Kidney capillary endothelial cell (primary cell): ENCODE measurements around the gene PTPRF.
"Not testable (repeated sequence)": the region's sequence is repeated elsewhere in the genome, so short reads cannot be mapped to it uniquely, and the experiment has no call there.

Source experiments
- DNase-seq: peaks from one replicate; pipeline ENCODE4 v3.0.0-alpha.2; 2018; ENCODE audit warnings: low spot score

The PTPRF gene

DNA sequence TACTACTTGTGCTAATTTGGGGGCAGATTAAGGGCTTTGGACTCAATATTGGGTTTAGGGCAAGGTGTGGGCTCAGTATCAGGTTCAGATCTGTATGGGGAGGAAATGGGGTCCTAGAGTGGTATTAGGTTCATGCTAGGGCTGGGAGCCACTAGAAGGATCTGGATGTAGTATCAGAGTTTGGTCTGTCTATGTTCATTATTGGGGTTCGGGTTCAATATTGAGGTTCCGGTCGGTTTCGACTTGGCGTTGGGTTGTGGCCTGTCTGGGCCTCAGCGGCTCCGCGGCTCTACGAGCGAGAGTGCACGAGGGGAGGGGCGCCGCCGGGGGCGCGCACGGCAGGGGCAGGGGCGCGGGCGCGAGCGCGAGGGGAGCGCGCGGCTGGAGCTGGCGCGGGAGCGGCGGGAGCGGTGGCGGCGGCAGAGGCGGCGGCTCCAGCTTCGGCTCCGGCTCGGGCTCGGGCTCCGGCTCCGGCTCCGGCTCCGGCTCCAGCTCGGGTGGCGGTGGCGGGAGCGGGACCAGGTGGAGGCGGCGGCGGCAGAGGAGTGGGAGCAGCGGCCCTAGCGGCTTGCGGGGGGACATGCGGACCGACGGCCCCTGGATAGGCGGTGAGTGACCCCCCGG lies at the start of gene PTPRF:
Gene PTPRF (plus strand): TSS at position 401 of the 624 bp plus-strand sequence. CDS start 14,193 bp downstream, outside the sequence.
- no peak for DNase-seq

DNA sequence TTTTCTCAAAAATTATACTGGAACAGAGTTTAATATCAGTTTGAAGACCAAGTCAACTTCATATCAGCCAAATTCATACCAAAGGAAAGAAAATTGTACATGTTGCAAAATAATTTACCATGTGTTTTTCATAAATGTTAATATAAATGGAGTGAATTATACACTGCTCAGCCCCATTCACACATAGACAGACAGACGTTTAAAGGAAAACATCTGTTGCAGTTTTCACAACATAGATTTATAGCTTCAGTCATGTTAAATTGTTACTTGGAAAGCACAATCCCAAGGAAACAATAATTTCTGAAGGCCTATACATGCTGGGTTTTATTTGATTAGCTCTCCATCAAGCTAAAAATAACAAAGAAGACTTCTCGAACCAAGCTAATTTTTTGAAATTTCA lies 49.2 kb upstream of the PTPRF start:
- no peak for DNase-seq

DNA sequence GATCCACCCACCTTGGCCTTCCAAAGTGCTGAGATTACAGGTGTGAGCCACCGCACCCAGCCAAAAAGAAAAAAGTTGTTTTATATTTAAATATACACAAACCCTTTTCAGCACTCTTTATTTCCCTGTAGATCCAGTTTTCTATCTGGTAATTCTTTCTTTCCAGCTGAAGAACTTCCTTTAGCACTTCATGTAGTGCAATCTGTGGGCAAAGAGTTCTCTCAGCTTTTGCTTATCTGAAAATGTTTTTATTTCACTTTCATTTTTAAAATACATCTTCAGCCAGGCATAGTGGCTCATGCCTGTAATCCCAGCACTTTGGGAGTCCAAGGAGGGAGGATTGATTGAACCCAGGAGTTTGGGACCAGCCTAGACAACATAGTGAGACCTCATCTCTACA lies 48.5 kb upstream of the PTPRF start:
- DNase-seq: no peak

DNA sequence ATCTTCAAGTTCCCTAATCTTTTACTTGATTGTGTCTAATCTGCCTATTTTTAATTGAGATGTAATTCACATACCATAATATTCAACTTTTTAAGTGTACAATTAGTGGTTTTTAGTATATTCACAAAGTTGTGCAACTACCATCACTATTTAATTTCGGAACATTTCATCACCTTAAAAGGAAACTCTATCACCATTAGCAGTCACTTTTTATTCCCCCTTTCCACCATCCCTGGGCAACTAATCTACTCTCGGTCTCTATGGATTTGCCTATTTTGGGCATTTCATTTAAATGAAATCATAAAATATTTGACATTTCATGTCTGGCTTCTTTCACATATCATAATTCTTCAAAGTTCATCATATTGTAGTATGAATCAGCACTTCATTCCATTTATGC lies 46.3 kb upstream of the PTPRF start:
- no peak for DNase-seq

DNA sequence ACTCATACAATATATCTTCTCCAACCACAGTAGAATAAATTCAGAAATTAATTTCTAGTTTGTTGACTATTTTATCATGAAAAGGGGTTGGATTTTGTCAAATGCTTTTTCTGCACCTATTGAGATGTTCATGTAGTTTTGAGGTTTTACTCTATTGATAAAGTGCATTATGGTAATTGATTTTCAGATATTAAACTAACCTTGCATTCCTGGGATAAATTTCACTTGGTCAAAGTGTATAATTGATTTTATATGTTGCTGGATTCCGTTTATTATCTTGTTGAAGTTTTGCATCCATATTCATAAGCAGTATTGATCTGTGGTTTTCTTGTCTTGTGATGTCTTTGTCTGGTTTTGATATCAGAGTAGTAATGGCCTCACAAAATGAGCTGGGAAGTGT lies 42.5 kb upstream of the PTPRF start:
- no peak for DNase-seq

DNA sequence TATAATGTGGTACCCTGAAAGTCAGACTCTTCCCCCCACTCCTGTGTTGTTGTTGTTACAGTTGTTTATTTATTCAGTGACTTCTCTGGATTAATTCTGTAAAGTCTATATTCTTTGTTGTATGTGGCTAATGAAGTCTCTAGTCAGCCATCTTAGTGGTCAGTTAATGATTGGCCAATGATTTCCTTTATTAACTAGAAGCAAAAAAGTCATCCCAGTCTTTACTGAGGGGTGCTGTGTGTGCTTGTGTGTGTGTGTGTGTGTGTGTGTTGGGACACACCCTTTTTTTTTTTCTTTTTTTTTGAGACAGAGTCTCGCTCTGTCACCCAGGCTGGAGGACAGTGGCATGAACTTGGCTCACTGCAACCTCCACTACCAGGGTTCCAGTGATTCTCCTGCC lies 39.6 kb upstream of the PTPRF start:
- no peak for DNase-seq

DNA sequence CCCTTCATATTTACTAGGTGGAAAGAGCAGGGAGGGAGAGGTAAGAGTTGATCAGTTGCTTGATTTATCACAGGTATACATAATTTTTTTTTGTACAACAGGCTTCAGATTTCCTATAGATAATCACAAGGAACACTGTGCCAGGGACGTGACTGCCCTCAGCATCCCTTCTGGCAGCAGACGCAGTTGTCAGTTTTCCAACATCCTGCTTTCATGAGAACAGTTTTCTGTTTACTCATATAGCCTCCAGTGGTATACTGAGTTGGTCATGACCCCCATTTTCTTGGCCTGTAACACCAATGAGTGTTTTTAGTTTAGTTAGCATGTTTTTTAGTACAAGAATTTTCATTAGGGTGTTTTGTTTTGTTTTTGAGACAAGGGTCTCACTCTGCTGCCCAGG lies 37.9 kb upstream of the PTPRF start:
- DNase-seq: no peak

DNA sequence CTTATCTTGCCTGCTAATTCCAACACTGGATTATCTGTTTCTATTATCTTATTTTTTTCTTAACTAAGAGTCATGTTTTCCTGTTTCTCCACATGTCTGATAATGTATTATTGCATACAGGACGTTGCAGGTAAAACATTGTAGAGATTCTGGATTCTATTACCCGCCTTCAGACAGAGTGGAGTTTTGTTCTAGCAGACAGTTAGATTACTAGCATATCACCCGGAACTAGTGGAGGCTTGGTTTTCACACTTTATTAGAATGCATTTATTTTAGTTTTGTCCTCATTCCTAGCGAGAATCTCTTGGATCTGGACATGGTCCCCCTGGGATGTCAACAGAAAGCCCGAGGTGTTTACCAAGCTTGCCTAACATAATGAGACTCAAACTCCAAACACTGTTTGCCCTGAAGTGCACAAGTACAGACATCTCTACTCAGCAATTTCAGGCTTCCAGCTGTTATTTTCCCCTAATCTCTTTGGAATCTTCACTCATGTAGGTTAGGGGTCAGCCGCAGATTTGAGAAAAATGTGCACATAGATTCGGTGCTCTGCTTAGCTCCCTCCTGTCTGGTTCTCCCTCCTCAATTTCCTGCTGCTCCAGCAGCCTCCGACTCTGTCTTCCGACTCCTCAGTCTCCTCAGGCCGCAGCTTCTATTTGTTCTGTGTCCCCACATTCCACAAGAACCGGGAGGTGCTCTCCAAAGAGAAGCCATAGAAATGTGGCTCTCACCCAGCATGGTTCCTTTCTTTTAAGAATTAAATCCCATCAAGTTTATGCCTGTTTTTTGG lies 36.8 kb upstream of the PTPRF start:
- no peak for DNase-seq

DNA sequence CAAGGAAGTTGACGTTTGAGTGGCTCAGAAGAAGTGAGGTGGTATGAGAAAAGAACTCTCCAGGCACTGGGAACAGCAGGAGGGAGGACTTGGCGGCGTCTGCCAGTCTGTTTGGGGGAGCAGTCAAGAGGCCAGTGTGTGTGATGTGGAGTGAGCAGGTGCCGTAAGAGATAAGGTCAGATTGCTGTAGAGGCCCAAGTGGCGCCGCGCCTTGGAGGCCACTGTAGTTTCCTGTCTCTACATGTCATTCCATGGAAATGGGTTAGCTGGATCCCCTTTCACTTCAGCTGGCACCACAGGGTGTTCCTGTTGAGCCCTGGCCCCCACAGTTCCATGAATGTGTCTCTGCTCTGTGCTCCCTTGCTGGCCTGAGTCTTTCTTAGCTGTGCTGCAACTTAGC lies 35.5 kb upstream of the PTPRF start:
- DNase-seq: no peak

DNA sequence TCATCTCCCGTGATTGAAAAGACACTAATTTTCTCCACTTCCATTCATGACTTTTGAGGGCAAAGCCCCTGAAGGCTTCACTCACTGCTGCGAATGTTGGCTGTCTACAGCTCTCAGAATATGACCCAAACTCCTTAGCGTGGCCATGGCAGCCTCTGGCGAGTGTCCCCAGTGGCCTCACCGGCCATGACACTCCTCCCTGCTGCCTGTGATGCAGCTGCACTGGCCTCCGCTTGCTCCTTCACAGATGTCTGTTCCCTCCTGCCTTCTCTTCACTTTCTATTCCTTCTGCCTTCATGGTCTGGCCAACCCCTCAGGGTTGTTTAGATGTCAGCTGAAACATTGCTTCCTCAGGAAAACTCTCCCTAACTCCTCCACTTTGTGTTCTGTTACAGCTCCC lies 30.8 kb upstream of the PTPRF start:
- DNase-seq: no peak

DNA sequence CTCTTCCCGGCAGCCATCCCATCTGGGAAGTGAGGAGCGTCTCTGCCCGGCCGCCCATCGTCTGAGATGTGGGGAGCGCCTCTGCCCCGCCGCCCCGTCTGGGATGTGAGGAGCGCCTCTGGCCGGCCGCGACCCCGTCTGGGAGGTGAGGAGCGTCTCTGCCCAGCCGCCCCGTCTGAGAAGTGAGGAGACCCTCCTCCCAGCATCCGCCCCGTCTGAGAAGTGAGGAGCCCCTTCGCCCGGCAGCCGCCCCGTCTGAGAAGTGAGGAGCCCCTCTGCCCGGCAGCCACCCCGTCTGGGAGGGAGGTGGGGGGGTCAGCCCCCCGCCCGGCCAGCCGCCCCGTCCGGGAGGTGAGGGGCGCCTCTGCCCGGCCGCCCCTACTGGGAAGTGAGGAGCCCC lies 28.9 kb upstream of the PTPRF start:
- DNase-seq: not testable (repeated sequence)

DNA sequence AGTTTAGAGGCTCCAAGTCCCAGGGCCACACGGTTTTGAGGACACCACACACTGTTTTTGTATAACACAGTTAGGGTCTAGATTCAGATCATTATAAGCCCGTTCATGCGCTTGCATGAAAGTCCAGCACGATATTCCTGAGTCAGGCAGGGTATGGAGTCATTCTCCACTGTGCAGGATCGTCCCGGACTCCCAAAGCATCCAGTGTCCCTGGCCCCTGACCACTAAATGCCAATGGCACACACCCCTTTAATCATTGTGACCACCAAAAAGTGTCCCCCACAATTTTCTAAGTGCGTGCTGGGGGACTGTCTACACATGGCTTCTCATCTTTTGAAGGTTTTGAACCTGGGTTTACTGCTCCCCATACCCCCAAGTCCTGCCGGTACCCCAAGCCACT lies 27.1 kb upstream of the PTPRF start:
- no peak for DNase-seq

DNA sequence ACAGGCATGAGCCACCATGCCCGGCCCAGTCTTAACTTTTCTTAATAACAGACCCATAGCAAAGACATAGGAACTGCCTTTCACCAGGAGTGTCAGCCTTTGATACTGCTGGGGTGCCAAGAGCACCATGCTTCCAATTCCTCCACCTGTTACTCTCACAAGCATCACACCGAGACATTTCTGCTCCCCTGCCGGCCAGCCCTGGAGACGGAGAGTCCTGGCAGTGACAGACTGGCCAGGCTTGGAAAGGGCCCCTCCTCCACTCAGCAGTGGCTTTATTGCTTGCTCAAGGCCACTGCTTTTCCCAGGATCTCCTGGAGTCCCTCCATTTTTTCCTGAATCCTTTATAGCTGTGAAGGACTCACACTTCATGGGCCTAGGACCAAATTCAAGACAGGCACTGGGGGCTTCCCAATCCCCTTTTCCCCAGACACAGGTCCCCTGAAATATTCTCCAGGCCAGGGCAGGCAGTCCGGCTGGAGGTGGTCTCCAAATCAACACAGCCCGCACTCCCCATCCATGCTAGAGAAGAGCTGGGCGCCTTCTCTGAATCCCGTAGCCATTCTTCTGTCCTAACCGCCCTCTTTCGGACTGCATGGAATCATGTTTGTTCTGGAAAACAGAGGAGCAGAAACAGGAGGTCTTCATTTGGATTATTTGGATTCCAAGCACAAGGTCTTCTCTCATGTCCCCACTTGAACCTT lies 25.5 kb upstream of the PTPRF start:
- no peak for DNase-seq

DNA sequence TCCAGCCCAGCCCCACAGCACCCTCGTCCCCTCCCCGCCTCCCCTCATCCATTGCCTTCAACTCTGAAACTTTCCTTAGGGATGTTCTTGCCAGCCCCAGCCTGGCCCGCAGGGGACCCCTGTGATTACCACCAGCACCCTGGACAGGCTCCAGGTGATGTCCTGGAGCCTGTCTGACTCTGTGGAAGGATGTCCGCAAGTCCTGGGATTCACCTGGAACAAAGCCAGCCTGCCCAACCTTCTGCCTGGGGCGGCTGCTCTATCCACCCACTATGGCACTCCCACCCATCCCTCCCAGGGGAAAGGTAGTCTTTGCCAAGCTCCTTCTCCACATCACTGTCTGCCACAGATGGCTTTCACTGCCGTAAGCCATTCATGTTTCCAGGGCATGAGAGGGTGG lies 24.4 kb upstream of the PTPRF start:
- no peak for DNase-seq

DNA sequence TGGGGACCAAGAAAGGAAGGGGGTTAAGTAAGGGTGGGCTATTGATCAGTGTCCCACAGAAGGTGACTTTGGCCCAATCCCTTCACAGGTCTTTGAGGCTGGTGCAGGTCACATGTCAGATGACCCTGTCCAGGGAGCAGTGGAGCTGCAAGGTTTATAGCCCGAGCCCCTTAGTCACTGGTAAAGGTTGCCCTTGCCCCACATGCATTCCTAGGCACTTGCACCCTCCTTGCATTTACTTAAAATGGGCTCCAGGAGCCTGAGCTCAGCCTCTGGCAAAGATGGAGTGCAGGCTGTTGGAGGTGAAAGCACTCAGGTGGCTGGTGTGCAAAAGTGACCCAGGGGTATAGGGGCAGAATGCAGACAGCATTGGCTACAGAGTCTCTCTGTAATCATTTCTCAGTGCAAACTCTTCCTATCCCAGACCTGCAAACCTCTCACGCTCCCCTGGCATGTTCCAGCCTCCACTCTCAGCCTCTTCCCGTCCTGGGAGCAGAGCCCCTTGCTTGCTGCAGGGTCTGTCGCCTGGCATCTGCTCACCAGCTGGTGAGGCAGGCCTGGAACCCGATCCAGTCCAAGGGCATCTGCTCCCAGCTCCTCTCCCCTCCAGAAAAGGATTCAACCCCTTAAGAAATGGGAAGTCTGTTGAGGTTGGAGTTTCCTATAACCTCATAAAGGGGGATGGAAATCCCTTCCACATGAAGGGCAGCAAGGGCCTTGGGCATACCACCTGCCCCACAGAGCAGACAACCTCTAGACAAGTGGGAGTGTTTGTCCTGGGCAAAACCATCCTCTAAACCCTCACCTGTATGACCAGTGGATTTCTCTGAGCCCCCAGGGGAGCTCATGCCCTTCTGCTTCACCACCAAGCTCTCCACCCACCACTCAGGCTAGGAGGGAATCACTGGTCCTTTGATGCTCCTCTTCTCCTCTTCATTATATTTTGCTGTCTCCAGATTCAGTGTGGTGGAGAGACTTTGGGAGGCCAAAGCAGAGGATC lies 23.1 kb upstream of the PTPRF start:
- DNase-seq: no peak

DNA sequence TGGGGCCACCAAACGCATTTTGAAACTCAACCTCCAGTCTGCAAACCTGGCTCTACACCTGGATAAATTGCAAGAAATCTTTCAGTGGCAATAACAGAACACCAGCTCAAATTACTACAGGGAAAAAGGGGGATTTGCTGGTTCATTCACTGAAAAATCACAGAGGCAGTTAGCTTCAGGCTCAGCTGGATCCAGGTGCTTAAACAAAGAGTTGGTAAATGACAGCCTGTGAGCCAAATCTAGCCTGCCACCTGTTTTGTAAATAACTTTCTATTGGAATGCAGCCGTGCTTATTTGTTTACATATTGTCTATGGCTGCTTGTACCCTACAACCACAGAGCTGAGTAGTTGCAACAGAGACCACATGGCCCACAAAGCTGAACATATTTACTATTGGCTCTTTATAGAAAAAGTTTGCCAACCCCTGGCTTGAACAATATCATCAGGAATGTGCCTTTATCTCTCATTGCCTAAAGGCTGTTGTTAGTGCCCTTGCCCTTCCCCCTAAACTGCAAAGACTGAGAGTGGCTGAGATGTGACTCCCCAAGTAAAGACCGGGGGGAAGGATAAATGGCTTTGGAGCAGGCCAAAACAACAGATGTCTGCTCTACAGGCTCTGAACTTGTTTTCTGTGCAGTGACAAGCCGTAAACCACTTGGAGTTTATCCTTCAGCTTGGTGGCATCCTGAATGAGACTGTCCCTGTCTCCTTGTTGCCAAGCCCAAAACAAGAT lies 21.5 kb upstream of the PTPRF start:
- DNase-seq: no peak

DNA sequence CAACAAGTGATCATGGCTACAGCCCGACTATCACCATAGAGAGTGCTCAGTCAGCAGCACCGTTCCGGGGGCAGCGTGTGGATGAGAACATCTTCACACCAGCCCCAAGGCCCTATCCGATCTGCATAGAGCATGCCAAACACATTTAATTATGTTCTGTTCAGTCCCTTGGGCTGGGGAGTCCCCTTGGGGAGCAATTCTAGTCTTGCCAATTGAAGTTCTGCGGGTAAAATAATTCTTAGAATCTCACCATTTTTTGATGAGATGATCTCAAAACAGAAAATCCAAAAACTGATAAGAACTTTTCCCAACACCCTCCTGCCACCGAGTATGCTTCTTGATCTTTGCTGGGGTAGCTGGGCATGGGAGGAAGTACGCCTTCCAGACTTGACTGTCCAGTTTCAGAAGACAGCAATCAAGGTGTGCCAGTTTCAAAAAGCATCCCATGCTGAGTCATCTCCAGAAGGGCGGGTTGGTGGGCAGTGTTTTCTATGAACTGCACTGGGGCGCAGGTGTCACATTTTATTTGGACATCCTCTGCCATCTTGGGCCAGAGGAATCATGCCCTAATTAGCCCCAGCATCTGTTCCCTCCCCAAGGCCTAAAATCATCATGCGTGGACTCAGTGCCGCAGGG lies 20.8 kb upstream of the PTPRF start:
- DNase-seq: no peak

DNA sequence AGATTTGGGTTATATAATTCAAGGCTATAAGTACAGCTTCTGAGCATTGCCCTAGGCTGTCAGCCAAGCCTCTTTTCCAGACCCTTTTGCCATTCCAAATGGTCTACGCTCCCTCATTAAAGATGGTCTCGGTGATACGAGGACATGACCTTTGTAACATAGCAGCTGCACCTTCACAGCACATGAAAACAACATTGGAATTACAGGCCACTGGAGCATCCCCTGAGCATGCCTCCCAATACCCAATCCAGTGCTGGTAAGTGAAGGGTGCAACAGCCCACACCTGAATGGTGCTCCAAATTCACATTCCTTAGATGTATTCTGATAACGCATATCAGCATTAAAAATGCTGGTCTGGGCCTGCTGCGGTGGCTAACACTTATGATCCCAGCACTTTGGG lies 20.1 kb upstream of the PTPRF start:
- DNase-seq: no peak

DNA sequence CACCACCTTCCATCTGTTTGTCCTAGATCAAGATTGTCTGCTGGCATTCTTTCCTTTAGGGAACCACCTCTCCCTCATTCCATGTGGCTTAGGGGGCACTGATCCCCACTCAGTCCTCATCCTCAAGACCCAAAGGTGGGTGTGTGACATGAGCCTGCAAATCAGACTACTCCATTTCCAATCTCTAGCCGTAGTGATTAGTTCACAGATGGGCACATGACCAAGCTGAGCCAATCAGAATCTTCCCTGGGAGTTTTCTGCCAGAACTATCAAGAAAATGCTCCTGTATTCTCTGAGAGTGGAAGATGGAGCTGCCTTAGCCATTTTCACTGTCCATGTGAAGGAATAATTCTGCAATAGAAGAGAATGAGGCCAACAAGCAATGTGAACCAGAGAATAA lies 19.3 kb upstream of the PTPRF start:
- no peak for DNase-seq

DNA sequence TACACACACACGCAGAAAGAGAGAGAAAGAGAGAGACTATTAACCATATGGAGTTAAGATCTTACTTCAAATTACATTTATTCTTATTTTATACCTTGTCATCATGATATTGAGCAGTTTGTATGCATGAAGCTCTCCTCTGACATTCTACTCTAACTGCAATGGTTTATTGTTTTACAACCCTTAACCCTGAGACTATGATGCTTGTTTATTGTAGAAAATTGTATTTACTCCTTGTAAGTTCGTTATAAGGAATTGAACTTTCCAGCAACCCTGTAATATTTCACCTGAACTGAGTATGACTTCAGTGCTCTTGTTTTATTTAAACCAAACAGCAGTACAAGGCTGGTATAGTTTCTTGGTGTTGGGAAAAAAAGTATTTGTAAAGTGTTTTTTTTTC lies 18.6 kb upstream of the PTPRF start:
- DNase-seq: no peak

DNA sequence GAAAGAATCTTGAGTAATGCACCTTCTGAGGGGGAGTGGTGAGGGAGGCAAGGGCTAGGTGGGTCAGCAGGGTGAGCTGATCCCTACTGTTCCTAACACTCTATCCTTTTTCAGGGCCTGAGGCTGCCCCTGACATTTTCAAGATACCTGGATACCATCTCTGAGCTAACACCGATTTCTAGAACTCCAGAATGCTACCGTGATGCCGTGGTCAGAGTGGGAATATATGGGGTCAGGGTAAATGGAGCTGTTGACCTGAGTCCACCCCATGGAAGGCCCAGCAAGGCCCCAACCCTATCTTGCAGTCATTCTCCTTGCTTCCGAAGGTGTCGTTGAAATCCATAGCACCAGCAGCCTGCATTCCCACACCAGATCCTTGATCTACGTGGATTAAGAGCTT lies 18.0 kb upstream of the PTPRF start:
- DNase-seq: no peak
